ENCODE results near the gene PPIG.
A peak's percentile ranks its signal among the peaks of the same experiment; 100 is the strongest.

The PPIG gene

DNA sequence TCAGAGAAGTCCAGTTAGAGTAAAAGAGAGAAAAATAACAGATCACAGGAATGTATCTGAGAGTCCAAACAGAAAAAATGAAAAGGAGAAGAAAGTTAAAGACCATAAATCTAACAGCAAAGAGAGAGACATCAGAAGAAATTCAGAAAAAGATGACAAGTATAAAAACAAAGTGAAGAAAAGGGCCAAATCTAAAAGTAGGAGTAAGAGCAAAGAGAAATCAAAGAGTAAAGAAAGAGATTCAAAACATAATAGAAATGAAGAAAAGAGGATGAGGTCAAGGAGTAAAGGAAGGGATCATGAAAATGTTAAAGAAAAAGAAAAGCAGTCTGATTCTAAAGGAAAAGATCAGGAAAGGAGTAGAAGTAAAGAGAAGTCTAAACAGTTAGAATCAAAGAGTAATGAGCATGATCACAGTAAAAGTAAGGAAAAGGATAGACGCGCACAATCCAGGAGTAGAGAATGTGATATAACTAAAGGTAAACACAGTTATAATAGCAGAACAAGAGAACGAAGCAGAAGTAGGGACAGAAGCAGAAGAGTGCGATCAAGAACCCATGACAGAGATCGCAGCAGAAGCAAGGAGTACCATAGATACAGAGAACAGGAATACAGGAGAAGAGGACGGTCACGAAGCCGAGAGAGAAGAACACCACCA is 52.4 kb downstream of the PPIG start:
- Histone ChIP-seq H3K4me3 (ENCODE audit: low read depth, low read length) (no peak overlapping the region), H3K36me3 (ENCODE audit: insufficient read depth, low read length) (peaks cover 52% of the 10 kb centered on the region), H2AFZ (ENCODE audit: low read length, unreplicated experiment) (no peak overlapping the region), H3K4me1 (ENCODE audit: control insufficient read depth, insufficient read depth, low read length, unreplicated experiment) (peaks cover 11% of the 10 kb centered on the region), H3K27ac (ENCODE audit: low read depth, low read length) (no peak overlapping the region), H3K79me2 (ENCODE audit: control insufficient read depth, insufficient read depth, low read length, unreplicated experiment) (no peaks in the 10 kb centered on the region), H3K27me3 (ENCODE audit: insufficient read depth, low read length) (no peaks in the 10 kb centered on the region)

DNA sequence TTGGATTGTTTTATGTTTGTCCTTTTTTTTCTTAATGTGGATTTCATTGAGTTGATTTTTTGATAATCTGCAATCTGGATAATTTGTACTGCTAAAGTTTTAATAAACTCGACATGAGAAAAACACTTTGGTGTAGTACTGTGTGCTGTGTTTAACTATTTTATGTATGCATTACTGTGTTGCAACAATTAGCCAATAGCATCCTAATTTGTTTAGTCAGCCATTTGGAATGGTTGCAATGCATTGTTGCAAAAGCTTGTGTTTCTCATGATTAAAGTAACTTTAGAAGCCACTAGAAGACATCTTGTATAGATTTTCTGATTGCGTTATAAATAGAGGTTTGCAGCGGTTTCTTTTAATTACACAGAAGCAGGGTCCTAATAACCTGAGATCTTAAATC is 53.5 kb downstream of the PPIG start:
- H3K4me3 ChIP-seq (ENCODE audit: low read depth, low read length): no peak overlapping the region
- peaks cover 11% of the 10 kb centered on the region for H3K4me1 ChIP-seq (ENCODE audit: control insufficient read depth, insufficient read depth, low read length, unreplicated experiment)
- no peaks in the 10 kb centered on the region for H3K27me3 ChIP-seq (ENCODE audit: insufficient read depth, low read length)
- no peak overlapping the region for H2AFZ ChIP-seq (ENCODE audit: low read length, unreplicated experiment)
- no peaks in the 10 kb centered on the region for H3K79me2 ChIP-seq (ENCODE audit: control insufficient read depth, insufficient read depth, low read length, unreplicated experiment)
- 0 out of 2 replicates have a peak overlapping the region, but pooled peaks have one; percentile 6 for H3K27ac ChIP-seq (ENCODE audit: low read depth, low read length)
- H3K36me3 ChIP-seq (ENCODE audit: insufficient read depth, low read length): peaks cover 47% of the 10 kb centered on the region

- no peaks in the 10 kb centered on the region for H3K79me2 ChIP-seq (ENCODE audit: control insufficient read depth, insufficient read depth, low read length, unreplicated experiment)
- H3K4me3 ChIP-seq (ENCODE audit: low read depth, low read length): no peak overlapping the region
- H3K27ac ChIP-seq (ENCODE audit: low read depth, low read length): no peak overlapping the region
- no peaks in the 10 kb centered on the region for H3K27me3 ChIP-seq (ENCODE audit: insufficient read depth, low read length)
- H2AFZ ChIP-seq (ENCODE audit: low read length, unreplicated experiment): no peak overlapping the region
- peaks cover 34% of the 10 kb centered on the region for H3K36me3 ChIP-seq (ENCODE audit: insufficient read depth, low read length)
- peaks cover 11% of the 10 kb centered on the region for H3K4me1 ChIP-seq (ENCODE audit: control insufficient read depth, insufficient read depth, low read length, unreplicated experiment)
These were observed 56.0 kb downstream of the PPIG start for GRCh38 chr2:169640104-169640503.

DNA sequence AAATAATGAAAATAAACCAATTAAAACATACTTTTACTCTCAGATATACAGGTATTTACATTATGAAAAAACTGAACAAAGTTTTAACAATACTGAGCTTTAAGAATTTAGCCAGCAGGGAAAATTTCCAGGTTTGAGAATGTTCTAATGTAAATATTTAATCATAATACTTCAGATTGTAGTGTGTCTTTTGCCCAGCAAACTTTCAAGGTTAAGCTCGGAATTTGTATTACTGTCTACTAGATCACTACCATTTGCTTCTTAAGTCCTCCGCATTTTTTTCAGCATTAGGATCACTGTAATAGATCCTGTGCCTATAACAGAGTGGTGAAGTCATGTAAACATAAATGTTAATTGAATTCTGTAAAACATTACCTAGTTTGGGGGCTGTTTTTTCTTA is 57.3 kb downstream of the PPIG start:
- no peak overlapping the region for H2AFZ ChIP-seq (ENCODE audit: low read length, unreplicated experiment)
- H3K27me3 ChIP-seq (ENCODE audit: insufficient read depth, low read length): no peaks in the 10 kb centered on the region
- H3K27ac ChIP-seq (ENCODE audit: low read depth, low read length): no peak overlapping the region
- peaks cover 11% of the 10 kb centered on the region for H3K4me1 ChIP-seq (ENCODE audit: control insufficient read depth, insufficient read depth, low read length, unreplicated experiment)
- H3K36me3 ChIP-seq (ENCODE audit: insufficient read depth, low read length): peaks cover 23% of the 10 kb centered on the region
- H3K4me3 ChIP-seq (ENCODE audit: low read depth, low read length): no peak overlapping the region
- no peaks in the 10 kb centered on the region for H3K79me2 ChIP-seq (ENCODE audit: control insufficient read depth, insufficient read depth, low read length, unreplicated experiment)

- no peaks in the 10 kb centered on the region for H3K27me3 ChIP-seq (ENCODE audit: insufficient read depth, low read length)
- no peak overlapping the region for H3K27ac ChIP-seq (ENCODE audit: low read depth, low read length)
- no peaks in the 10 kb centered on the region for H3K79me2 ChIP-seq (ENCODE audit: control insufficient read depth, insufficient read depth, low read length, unreplicated experiment)
- no peaks in the 10 kb centered on the region for H3K4me1 ChIP-seq (ENCODE audit: control insufficient read depth, insufficient read depth, low read length, unreplicated experiment)
- H2AFZ ChIP-seq (ENCODE audit: low read length, unreplicated experiment): no peak overlapping the region
- no peaks in the 10 kb centered on the region for H3K36me3 ChIP-seq (ENCODE audit: insufficient read depth, low read length)
- H3K4me3 ChIP-seq (ENCODE audit: low read depth, low read length): no peak overlapping the region
These were observed 60.0 kb downstream of the PPIG start for GRCh38 chr2:169644173-169644572.

DNA sequence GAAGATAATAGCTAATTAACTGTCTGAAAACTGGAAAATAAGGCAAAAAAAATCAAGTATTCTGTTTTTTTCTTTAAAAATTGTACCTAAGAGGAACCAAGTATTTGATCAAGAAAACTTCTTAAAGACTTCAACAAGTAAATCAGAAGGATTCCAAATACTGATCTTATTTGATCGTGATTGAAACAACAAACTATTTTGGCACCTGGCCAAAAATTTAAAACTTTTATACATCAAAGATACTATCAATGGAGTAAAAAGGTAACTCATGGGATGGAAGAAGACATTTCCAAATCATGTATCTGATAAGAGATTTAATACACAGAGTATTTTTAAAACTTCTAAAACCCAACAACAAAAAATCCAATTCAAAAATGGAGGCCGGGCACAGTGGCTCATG is 63.3 kb downstream of the PPIG start:
- no peak overlapping the region for H3K4me3 ChIP-seq (ENCODE audit: low read depth, low read length)
- no peak overlapping the region for H3K27ac ChIP-seq (ENCODE audit: low read depth, low read length)

DNA sequence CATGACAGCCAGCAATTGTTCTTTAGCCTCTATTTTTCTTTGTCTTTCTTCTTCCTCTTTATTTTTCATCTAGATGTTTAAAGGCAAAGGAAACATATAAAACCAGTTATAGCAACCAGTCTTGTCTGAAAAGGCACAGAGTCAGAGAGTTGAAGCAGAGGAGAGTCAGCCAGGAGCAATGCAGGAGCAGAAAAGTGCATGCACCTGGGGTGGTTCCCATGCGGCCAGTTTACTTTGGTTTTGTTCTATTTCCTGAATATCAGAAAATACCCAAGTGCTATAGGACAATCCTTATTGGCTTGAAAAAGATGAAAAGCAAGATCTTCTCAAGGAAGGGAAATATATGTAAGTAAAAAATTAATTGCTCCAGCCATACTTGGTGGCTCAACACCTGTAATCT is 65.1 kb downstream of the PPIG start:
- Histone ChIP-seq H3K4me3 (ENCODE audit: low read depth, low read length) (no peak overlapping the region), H3K4me1 (ENCODE audit: control insufficient read depth, insufficient read depth, low read length, unreplicated experiment) (no peaks in the 10 kb centered on the region), H3K36me3 (ENCODE audit: insufficient read depth, low read length) (no peaks in the 10 kb centered on the region), H3K27me3 (ENCODE audit: insufficient read depth, low read length) (no peaks in the 10 kb centered on the region), H3K27ac (ENCODE audit: low read depth, low read length) (no peak overlapping the region), H2AFZ (ENCODE audit: low read length, unreplicated experiment) (no peak overlapping the region), H3K79me2 (ENCODE audit: control insufficient read depth, insufficient read depth, low read length, unreplicated experiment) (no peaks in the 10 kb centered on the region)

More for the DNA sequence above, 63.3 kb downstream of the PPIG start:
- Histone ChIP-seq H2AFZ (ENCODE audit: low read length, unreplicated experiment) (no peak overlapping the region), H3K36me3 (ENCODE audit: insufficient read depth, low read length) (no peaks in the 10 kb centered on the region), H3K79me2 (ENCODE audit: control insufficient read depth, insufficient read depth, low read length, unreplicated experiment) (no peaks in the 10 kb centered on the region), H3K4me1 (ENCODE audit: control insufficient read depth, insufficient read depth, low read length, unreplicated experiment) (no peaks in the 10 kb centered on the region), H3K27me3 (ENCODE audit: insufficient read depth, low read length) (no peaks in the 10 kb centered on the region)

- H3K27ac ChIP-seq (ENCODE audit: low read depth, low read length): no peak overlapping the region
- H3K36me3 ChIP-seq (ENCODE audit: insufficient read depth, low read length): no peaks in the 10 kb centered on the region
- no peaks in the 10 kb centered on the region for H3K79me2 ChIP-seq (ENCODE audit: control insufficient read depth, insufficient read depth, low read length, unreplicated experiment)
- peaks cover 6% of the 10 kb centered on the region; the same call in 1 of the 2 replicates for H3K27me3 ChIP-seq (ENCODE audit: insufficient read depth, low read length)
- H3K4me3 ChIP-seq (ENCODE audit: low read depth, low read length): no peak overlapping the region
- H2AFZ ChIP-seq (ENCODE audit: low read length, unreplicated experiment): no peak overlapping the region
- no peaks in the 10 kb centered on the region for H3K4me1 ChIP-seq (ENCODE audit: control insufficient read depth, insufficient read depth, low read length, unreplicated experiment)
These were observed 69.5 kb downstream of the PPIG start for GRCh38 chr2:169653636-169654035.

DNA sequence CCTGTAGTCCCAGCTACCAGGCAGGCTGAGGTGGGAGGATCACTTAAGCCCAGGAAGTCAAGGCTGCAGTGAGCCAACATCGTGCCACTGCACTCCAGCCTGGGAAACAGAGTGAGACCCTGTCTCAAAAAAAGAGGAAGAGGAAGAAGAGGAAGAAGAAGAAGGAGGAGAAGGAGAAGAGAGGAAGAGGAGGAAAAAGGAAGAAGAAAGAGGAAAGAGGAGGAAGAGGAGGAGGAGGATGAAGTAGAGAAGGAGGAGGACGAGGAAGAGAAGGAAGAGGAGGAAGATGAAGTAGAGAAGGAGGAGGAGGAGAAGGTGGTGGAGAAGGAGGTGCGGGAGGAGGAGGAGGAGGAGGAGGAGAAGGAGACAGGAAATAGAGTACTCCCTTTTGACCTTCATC is 72.0 kb downstream of the PPIG start:
- Histone ChIP-seq H3K27ac (ENCODE audit: low read depth, low read length) (no peak overlapping the region), H3K4me3 (ENCODE audit: low read depth, low read length) (no peak overlapping the region), H3K27me3 (ENCODE audit: insufficient read depth, low read length) (peaks cover 6% of the 10 kb centered on the region; the same call in 1 of the 2 replicates), H2AFZ (ENCODE audit: low read length, unreplicated experiment) (no peak overlapping the region), H3K79me2 (ENCODE audit: control insufficient read depth, insufficient read depth, low read length, unreplicated experiment) (no peaks in the 10 kb centered on the region), H3K36me3 (ENCODE audit: insufficient read depth, low read length) (no peaks in the 10 kb centered on the region), H3K4me1 (ENCODE audit: control insufficient read depth, insufficient read depth, low read length, unreplicated experiment) (no peaks in the 10 kb centered on the region)

DNA sequence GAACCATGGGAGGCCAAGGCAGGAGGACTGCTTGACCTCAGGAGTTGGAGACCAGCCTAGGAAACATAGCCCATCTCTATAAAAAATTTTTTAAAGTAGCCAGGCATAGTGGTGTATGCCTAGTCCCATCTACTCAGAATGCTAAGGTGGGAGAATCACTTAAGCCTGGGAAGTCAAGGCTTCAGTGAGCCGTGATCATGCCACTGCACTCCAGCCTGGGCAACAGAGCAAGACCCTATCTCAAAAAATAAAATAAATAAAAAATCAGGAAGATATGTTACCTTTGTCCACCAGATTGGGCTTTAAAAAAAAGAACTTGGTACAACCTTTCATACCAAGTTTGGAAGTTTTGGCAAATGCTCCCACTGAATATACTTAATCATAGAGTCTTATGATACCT is 74.7 kb downstream of the PPIG start:
- no peak overlapping the region for H2AFZ ChIP-seq (ENCODE audit: low read length, unreplicated experiment)
- no peak overlapping the region for H3K27ac ChIP-seq (ENCODE audit: low read depth, low read length)
- no peaks in the 10 kb centered on the region for H3K79me2 ChIP-seq (ENCODE audit: control insufficient read depth, insufficient read depth, low read length, unreplicated experiment)
- peaks cover 6% of the 10 kb centered on the region; the same call in 1 of the 2 replicates for H3K27me3 ChIP-seq (ENCODE audit: insufficient read depth, low read length)
- H3K4me1 ChIP-seq (ENCODE audit: control insufficient read depth, insufficient read depth, low read length, unreplicated experiment): no peaks in the 10 kb centered on the region
- H3K4me3 ChIP-seq (ENCODE audit: low read depth, low read length): no peak overlapping the region
- no peaks in the 10 kb centered on the region for H3K36me3 ChIP-seq (ENCODE audit: insufficient read depth, low read length)

DNA sequence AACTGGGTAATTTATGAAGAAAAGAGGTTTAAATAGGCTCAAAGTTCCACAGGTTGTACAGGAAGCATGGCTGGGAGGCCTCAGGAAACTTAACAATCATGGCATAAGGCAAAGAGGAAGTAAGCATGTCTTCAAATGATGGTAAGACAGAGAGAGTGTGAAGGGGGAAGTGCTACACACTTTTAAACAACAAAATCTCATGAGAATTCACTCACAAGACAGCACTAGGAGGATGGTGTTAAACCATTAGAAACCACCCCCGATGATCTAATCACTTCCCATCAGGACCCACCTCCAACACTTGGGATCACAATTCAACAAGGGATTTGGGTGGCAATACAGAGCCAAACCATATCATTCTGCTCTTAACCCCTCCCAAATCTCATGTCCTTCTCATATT is 75.2 kb downstream of the PPIG start:
- peaks cover 6% of the 10 kb centered on the region; the same call in 1 of the 2 replicates for H3K27me3 ChIP-seq (ENCODE audit: insufficient read depth, low read length)
- no peaks in the 10 kb centered on the region for H3K36me3 ChIP-seq (ENCODE audit: insufficient read depth, low read length)
- no peak overlapping the region for H3K4me3 ChIP-seq (ENCODE audit: low read depth, low read length)
- H3K79me2 ChIP-seq (ENCODE audit: control insufficient read depth, insufficient read depth, low read length, unreplicated experiment): no peaks in the 10 kb centered on the region
- H3K4me1 ChIP-seq (ENCODE audit: control insufficient read depth, insufficient read depth, low read length, unreplicated experiment): no peaks in the 10 kb centered on the region
- no peak overlapping the region for H3K27ac ChIP-seq (ENCODE audit: low read depth, low read length)
- H2AFZ ChIP-seq (ENCODE audit: low read length, unreplicated experiment): no peak overlapping the region
